Measurements from ENCODE around the gene NUP107.

The NUP107 gene

GRCh38 chr12:68743356-68743755 is 56.6 kb downstream of the NUP107 start:
- no peak for DNase-seq (ENCODE audit: low read depth)

- DNase-seq (ENCODE audit: low read depth) = no peak
Measured at GRCh38 chr12:68745376-68745903, 58.7 kb downstream of the NUP107 start.

GRCh38 chr12:68745904-68746571 is 59.3 kb downstream of the NUP107 start, which contains the start of gene SLC35E3:
SLC35E3 (plus strand) TSS chr12:68746176; CDS start chr12:68746378, 202 bp downstream.
- peak; percentile 88 for DNase-seq (ENCODE audit: low read depth)

GRCh38 chr12:68746572-68747180 is 59.9 kb downstream of the NUP107 start:
- DNase-seq (ENCODE audit: low read depth) = peak; percentile 10

GRCh38 chr12:68749443-68749842 is 62.7 kb downstream of the NUP107 start:
- DNase-seq (ENCODE audit: low read depth) = no peak

GRCh38 chr12:68749861-68750260 is 63.1 kb downstream of the NUP107 start:
- no peak for DNase-seq (ENCODE audit: low read depth)

GRCh38 chr12:68750506-68750905 is 63.7 kb downstream of the NUP107 start:
- no peak for DNase-seq (ENCODE audit: low read depth)

GRCh38 chr12:68755536-68756243 is 68.9 kb downstream of the NUP107 start:
- no peak for DNase-seq (ENCODE audit: low read depth)

- DNase-seq (ENCODE audit: low read depth) = no peak
Measured at GRCh38 chr12:68759852-68760251, 73.1 kb downstream of the NUP107 start.

GRCh38 chr12:68760806-68761441 is 74.1 kb downstream of the NUP107 start:
- DNase-seq (ENCODE audit: low read depth) = no peak

GRCh38 chr12:68761442-68761812 is 74.6 kb downstream of the NUP107 start:
- no peak for DNase-seq (ENCODE audit: low read depth)

- DNase-seq (ENCODE audit: low read depth) = no peak
Measured at GRCh38 chr12:68761901-68762630, 75.3 kb downstream of the NUP107 start.

GRCh38 chr12:68762691-68763090 is 75.9 kb downstream of the NUP107 start:
- no peak for DNase-seq (ENCODE audit: low read depth)

GRCh38 chr12:68765696-68766095 is 78.9 kb downstream of the NUP107 start:
- no peak for DNase-seq (ENCODE audit: low read depth)

GRCh38 chr12:68766646-68767045 is 79.9 kb downstream of the NUP107 start:
- no peak for DNase-seq (ENCODE audit: low read depth)

GRCh38 chr12:68767191-68767590 is 80.4 kb downstream of the NUP107 start:
- no peak for DNase-seq (ENCODE audit: low read depth)

- no peak for DNase-seq (ENCODE audit: low read depth)
Measured at GRCh38 chr12:68768431-68768939, 81.7 kb downstream of the NUP107 start.

- no peak for DNase-seq (ENCODE audit: low read depth)
Measured at GRCh38 chr12:68769941-68770340, 83.2 kb downstream of the NUP107 start.

- no peak for DNase-seq (ENCODE audit: low read depth)
Measured at GRCh38 chr12:68771223-68771925, 84.6 kb downstream of the NUP107 start.

- DNase-seq (ENCODE audit: low read depth) = no peak
Measured at GRCh38 chr12:68772714-68773113, 85.9 kb downstream of the NUP107 start.

GRCh38 chr12:68773582-68773981 is 86.8 kb downstream of the NUP107 start:
- DNase-seq (ENCODE audit: low read depth) = no peak
